Fibroblast of skin of scalp (primary cell): ENCODE results near the gene TTLL12.
"Not testable (repeated sequence)": the region's sequence is repeated elsewhere in the genome, so short reads cannot be mapped to it uniquely, and the experiment has no call there.

Experiments
- DNase-seq: peaks from one replicate; pipeline ENCODE4 v3.0.0-alpha.2; 2013

Gene TTLL12

GRCh38 chr22:43152357-43153071 lies 34.4 kb downstream of the TTLL12 start:
- peak; percentile 56 for DNase-seq

GRCh38 chr22:43152003-43152356 lies 35.0 kb downstream of the TTLL12 start:
- no peak for DNase-seq

- peak; percentile 79 for DNase-seq
These were observed 35.5 kb downstream of the TTLL12 start, which contains the start of gene TSPO for GRCh38 chr22:43151251-43152002. Gene TSPO (plus strand): TSS chr22:43151559. CDS start chr22:43159239, 7,680 bp downstream.

GRCh38 chr22:43150731-43151206 lies 36.2 kb downstream of the TTLL12 start:
- no peak for DNase-seq

GRCh38 chr22:43148581-43148980 lies 38.4 kb downstream of the TTLL12 start:
- DNase-seq, result no peak

GRCh38 chr22:43147821-43148220 lies 39.1 kb downstream of the TTLL12 start:
- DNase-seq, result no peak

- not testable (repeated sequence) for DNase-seq
These were observed 40.6 kb downstream of the TTLL12 start for GRCh38 chr22:43146332-43146731.

- DNase-seq, result not testable (repeated sequence)
These were observed 41.6 kb downstream of the TTLL12 start for GRCh38 chr22:43145371-43145770.

- no peak for DNase-seq
These were observed 42.0 kb downstream of the TTLL12 start for GRCh38 chr22:43144949-43145348.

- DNase-seq, result peak; percentile 76
These were observed 43.9 kb downstream of the TTLL12 start, which contains the start of gene MCAT for GRCh38 chr22:43142880-43143562. Gene MCAT (minus strand): TSS chr22:43143398. CDS start chr22:43143348, 50 bp downstream.

GRCh38 chr22:43136801-43137200 lies 50.1 kb downstream of the TTLL12 start:
- DNase-seq, result no peak

GRCh38 chr22:43136255-43136654 lies 50.7 kb downstream of the TTLL12 start:
- peak; percentile 20 for DNase-seq

GRCh38 chr22:43135565-43135964 lies 51.4 kb downstream of the TTLL12 start:
- no peak for DNase-seq

- no peak for DNase-seq
These were observed 52.4 kb downstream of the TTLL12 start for GRCh38 chr22:43134553-43134952.

GRCh38 chr22:43133401-43133800 lies 53.5 kb downstream of the TTLL12 start:
- DNase-seq, result no peak

- DNase-seq, result no peak
These were observed 55.0 kb downstream of the TTLL12 start for GRCh38 chr22:43131773-43132501.

- no peak for DNase-seq
These were observed 57.2 kb downstream of the TTLL12 start for GRCh38 chr22:43129426-43130425.

- no peak for DNase-seq
These were observed 58.0 kb downstream of the TTLL12 start for GRCh38 chr22:43128928-43129424.

GRCh38 chr22:43128116-43128515 lies 58.8 kb downstream of the TTLL12 start:
- DNase-seq, result no peak

- no peak for DNase-seq
These were observed 59.6 kb downstream of the TTLL12 start for GRCh38 chr22:43127166-43127908.
